Medulla oblongata (tissue), 1 donor: Measurements from ENCODE around the gene GNAT2.

Source experiments
- DNase-seq: peaks from one replicate; pipeline ENCODE4 v3.0.0-alpha.2; 2015; ENCODE audit errors: extremely low spot score

GNAT2 gene

DNA sequence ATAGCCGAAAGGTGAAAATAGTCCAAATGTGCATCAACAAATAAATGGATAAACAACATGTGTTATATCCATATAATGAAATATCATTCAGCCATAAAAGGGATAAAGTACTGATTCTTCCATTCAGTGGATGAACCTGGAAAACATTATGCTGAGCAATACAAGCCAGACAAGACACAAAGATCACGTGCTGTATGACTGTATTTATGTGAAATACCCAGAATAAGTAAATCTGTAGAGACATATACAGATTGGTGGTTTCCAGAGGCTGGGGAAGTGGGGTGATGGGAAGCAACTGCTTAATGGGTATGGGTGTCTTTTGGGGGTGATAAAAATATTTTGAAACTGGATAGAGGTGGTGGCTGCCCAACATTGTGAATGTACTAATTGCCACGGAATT is 23.2 kb upstream of the GNAT2 start:
- DNase-seq, result no peak

DNA sequence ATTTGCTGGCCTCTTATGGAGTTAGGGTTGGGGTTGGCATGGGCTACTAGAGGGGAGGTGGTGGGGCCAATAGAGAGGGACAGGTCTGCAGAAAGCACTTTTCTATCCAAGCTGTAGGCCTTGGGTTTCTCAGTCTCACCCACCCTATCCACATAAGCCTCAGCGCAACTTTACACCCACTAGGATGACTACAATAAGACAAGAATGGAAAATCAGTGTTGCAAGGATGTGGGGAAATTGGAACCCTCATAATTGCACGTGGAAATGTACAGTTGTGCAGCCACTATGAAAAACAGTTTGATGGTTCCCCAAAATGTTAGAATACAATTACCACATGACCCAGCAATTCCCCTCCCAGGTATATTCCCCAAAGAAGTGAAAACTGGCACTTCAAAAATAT is 22.4 kb upstream of the GNAT2 start:
- DNase-seq, result no peak

DNA sequence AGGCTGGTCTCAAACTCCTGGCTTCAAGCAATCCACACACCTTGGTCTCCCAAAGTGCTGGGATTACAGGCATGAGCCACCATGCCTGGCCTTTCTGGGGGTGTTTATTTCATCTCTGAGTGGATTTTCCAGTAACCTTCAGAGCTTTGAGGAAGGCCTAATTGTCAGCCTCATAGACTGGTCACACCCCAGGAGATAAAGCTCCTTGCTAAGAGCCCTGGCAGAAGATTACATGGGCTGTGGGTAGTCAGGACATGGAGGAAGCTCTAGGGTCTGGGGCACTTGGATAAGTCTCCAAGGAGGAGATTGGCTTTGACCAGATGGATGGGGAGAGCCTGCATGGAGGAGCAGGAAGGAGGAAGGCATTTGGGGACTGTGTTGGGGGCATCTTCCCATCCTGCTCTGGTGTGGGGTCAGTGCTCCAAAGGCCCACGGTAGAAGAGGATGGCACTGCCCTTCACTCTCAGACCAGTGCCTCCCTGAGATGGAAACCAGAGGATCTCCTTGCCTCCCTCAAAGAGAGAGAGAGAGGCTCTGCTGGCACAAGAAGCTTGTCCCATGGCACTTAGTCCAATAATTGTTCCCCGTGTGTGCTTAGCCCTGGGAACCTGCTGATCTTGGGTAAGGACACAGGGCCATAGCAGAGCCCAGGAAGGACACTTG is 21.8 kb upstream of the GNAT2 start:
- no peak for DNase-seq

DNA sequence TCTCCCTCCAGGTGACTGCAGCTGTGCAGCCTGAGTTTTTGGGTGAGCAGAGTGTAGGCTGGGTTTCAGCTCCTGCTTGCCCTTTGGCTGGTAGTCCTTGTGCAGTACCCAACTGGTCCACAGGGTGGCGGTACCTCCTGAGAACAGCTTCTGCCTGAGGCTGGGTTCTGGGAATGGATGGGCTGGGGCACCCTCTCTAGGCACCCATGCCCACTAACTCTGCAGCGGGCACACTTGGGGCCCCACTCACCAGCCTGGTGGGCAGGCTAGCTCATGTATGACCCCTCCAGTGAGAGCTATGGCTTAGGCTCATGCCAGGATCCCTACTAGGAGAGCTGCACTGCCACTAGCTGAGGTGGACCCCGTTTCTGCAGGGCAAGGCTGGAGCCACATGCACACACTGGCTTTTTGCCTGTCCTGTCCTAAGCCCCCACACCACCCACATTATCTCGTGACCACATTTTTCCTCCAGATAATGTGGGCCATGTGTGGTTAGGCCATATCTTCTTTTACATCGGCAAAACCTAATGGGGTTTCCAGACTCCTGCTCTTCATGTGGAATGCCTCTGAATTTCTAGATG is 21.0 kb upstream of the GNAT2 start:
- DNase-seq, result peak; percentile 86

DNA sequence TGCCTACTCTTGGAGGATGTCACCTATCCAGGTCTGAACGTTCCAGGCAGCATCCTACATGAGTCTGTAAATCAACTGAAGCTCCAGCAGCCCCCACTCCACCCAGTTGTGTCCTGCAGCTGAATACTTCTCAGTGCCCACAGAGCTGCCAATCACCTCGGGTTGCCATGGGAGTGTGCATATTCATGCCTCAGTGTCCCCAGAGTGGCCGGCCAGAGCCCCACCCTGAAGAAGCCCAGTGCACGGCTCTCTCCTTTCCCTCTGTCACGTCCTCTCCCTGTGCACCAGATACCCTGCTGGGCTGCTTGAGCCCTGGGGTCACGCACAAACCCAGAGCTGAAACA is 20.4 kb upstream of the GNAT2 start:
- DNase-seq, result no peak

DNA sequence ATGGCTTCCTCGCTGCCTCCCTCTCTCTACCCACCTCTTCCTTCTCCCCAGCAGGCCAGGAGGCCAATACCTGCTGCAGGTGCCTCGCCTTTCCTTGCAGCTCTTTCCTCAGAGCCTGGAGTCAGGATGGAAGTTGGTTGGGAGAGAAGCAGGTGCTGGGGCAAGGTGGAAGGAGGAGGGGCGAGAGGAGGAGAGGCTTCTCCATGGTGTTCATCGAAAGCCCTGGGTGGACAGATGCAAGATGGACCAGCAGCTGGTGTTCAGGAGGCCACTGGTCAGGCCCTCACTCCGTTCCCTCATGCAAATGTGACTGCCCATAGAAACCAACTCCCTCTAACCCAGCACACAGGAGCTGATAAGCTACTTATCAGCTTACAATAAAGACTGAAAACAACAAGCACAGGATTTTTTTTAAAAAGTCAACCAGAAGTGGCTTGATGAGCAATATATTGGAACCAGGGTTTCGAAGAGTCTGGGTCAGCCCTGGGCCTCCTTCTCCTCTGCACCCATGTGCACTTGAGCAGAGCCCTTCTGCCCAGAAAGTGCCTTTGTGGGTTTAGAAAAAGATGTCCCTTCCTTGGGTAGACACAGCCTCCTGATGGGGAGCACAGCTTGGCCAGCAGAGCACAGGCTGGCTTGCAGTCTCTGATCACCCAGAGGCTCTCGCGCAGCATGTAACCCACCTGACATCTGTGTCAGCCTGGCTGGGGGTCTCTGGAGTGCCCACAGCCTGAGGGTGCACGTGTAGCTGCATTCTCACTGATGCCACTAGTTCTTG is 19.8 kb upstream of the GNAT2 start:
- no peak for DNase-seq

DNA sequence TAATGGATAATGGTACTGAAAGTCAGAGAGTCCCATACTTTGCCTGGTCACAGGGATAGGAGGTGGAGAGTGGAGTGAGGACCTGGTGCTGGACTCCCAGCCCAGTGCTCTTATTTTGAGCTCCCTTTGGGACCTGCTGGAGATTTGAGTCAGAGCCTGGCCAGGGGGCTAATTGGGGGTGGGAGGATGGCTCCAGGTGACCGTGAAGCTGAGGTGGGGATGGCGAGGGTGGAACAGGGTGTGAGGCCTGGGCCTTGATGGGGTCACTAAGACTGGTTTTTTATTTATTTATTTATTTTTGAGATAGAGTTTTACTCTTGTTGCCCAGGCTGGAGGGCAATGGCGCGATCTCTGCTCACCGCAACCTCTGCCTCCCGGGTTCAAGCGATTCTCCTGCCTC is 18.0 kb upstream of the GNAT2 start:
- no peak for DNase-seq

DNA sequence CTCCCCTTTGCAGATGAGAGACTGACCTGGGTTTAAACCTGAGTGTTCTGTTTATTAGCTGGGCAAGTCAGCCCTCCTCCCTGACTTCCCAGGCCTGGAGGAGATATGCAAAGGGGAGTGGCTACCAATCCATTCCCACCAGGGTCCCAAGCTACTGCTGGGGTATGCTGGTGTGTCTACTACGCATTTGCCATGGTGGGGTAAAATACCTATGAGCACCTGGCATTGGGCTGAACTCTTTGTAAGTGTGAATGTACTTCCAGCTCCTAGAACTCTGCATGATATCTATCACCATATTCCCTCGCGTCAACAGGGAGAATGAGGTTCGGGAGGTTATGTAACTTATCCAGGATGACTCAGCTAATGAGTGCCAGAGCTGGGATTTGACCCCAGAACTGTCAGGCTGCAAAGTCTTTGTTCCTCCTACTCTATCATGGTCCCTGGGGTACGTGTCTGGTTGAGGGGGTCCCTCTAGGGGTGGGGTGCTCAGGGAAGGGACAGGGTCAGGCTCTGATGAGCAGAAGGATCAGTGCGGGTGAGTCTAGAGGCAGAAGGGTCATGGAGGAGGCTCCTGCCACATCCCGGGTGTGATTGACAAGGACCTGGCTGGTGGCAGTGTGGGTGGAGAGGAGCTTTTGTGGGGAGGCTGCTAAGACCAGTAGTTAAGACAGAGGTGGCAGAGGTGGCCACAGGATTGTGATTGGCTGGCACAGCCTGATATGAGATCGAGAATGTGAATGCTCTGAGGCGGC is 17.0 kb upstream of the GNAT2 start:
- DNase-seq, result no peak

DNA sequence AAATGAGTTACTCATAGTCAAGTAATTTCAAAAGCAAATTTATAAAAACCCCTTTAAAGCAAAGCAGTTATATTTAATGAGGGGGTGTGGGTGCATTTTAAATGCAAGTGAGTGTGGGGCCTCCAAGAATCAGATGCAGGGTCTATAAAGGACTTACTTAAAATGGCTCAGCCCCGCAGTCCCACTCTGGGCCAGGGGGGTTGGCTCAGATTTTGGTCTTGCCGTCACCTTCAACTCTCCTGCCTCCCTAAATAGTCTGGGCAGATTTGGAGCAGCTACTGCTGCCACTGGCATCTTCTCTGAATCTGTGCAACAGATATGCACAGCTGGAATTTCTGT is 16.4 kb upstream of the GNAT2 start:
- DNase-seq, result no peak

DNA sequence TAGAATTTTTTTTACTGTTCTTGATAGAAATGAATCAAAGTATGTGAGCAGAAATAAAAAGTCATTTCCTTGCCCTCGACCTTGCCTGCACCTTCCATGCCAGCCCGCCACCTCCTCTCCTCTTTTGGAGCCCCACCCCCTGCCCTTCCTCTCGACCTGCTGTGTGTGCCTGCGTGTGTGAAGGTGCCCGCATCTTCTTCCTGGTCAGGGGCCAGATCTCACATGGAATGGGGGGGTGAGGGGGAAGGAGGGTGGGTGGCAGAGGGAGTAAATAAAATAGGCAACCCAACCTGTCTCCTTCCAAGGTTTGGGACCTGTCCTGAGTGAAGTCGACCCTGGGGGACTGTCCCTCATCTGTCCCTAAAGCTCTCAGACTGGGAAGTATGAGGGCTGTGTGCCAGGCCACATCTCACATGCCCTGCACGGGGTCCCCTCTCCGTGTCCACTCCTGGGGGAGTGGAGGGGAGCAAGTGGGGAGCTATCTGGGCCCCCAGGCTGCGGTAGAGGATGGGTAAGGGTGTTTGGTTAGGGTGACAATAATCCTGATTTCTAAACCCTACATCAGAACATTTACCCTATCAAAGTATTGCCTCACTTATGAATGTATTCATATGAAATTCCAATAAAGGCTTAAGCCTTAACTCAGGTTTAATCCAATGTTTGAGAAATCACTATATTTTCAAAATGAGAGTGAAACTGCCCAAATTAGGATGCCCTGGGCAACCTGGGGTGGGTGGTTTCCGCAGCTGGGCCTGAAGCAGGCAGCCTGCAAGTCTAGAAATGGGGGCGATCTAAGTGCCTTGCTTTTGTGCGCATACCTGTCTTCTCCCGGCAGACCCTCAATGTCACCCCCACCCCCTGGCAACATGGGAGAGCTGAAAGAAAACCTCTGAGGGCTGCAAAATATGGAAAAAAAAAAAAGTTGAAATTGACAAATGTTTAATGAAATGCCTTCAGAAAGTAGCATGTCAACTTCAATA is 15.6 kb upstream of the GNAT2 start:
- DNase-seq, result no peak

DNA sequence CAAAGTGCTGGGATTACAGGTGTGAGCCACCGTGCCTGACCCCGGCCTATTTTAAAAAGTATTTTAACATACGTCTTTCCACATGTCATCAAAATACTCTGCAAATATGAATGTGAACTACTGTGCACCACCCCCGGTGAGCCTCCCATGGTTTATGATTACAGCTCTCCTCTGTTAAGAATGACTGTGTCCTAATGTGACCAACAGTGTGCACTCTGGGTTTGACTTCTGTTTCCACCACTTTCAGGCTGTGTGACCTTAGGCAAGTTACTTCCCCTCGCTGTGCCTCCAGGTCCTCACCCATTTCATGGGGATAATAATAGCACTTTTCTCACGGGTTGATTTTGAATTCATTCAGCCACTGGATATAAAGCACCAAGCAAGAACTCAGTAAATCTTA is 14.9 kb upstream of the GNAT2 start:
- DNase-seq, result no peak

DNA sequence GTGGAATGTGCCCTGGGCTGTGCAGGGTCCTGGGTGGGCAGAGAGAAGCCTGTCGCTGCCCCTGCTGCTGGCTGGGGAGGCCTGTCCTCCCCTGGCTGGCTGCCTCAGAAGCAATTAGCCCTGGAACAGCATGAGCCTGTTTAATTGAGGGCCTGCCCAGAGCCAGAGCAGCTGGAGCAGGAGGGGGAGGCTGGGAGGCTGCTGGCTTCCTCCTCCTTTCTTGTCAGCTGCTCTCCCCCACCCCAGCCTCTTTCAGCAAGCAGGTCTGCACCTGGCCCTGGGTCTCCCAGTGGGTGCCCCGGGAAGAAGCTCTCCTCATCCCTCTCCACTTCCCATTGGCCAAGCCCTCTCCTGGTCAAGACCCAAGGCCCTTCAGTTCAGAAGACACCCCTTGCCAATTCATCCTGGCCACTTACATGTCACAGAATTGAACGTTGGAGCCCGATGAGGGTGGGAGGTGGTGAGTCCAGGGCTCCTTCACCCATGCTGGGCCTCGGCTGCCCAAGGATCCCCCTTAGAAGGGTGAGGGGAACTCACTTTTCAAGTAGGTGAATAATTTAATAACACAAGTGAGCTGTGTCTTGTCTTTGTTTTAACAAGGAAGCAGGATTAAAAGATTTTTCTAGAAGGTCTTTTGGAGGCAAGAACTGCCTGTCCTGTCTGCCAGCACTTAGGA is 13.4 kb upstream of the GNAT2 start:
- DNase-seq, result peak; percentile 81

DNA sequence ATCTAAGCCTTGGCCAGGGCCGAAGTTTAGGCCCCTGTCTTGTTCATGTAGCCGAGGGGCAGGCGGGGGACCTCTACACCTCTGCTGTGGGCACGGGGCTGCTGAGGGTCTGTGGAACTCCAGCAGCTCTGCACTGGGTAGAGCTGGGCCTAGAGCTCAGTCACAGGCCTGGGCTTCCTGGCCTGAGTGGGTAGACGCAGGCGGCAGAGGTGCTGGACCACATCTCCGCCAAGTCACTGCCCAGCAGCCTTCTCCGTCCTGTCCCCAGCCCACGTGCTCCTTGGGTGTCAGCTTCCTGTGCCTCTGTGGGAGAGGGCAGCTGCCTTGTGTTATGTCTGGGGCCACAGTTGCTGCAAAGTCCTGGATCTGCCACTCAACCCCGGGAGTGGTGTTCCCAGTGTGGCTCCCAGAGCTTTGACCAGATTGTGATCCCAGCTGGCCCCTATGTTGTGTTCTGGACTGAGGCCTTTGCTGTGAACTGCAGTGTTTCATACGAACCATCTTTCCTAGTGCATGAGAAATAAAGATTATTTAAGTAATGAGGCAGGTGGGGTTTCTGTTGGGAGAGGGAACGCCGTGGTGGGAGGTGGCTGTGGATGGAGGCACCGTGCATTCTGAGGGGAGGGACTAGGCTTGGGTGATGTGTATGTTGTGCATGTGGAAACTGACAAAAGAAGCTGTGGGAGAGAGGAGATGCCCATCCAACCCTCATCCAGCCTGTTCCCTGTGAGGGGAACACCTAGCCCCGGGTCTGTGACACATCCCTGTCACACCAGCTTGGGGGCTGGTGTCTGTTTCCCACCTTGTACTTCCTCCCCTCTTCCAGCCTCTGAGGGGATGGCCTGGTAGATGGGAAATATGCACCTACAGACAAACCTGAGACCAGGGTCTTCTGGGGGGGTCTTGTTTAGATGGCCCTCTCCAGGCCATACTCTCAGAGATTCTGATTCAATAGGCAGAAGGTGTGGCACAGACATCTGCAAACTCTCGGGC is 12.4 kb upstream of the GNAT2 start:
- no peak for DNase-seq

DNA sequence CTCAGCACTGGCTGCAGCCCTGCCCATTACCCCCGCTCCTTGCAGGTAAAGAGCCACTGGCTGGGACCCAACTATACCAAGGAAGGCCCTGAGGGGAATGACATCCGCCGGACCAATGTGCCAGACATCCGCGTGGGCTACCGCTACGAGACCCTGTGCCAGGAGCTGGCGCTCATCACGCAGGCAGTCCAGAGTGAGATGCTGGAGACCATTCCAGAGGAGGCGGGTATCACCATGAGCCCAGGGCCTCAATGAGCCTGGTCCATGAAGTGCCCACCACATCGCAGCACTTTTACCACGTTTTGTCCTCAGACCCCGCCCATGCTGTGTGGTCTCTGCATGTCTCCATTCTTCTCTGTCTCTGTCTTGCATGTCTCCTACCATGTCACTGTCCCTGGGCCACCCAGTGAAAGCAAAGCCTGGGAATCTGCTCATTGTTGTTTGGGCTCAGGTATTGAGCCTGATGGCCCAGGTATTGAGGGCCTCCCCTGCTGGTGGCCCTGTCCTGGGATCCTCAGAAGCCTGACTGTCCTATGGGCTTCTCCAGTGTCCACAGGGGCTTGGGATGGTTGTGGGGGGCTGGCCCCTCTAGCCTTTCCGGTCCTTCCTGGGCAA is 11.6 kb upstream of the GNAT2 start:
- no peak for DNase-seq

DNA sequence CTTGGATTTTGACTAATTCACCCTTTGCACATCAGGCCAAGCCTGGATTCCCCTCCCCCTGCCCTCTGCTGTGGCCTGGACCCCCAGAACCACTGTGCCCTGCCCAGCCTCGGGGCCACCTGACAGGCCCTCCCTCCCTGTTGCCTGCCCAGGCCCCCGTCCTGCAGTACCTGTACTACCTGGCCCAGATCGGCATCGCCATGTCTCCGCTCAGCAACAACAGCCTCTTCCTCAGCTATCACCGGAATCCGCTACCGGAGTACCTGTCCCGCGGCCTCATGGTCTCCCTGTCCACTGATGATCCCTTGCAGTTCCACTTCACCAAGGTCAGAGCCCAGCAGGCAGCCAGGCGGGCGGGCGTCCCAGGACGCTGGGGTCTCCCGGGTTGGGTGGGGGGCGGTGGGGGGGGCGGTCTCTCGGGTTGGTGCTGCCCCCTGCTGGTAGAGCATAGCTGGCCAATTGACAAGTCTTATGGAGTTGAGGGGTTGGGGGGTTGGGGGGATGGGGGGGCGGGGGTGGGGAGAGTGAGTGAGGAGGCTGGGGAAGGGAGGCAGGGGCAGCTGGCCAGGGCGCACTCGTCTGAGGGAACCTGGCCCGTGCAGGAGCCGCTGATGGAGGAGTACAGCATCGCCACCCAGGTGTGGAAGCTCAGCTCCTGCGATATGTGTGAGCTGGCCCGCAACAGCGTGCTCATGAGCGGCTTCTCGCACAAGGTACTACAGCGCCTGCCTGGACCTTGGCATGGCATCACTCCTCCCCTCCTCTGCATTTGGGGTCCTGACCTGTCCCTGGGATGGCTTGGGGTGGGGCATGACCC is 10.9 kb upstream of the GNAT2 start:
- no peak for DNase-seq

DNA sequence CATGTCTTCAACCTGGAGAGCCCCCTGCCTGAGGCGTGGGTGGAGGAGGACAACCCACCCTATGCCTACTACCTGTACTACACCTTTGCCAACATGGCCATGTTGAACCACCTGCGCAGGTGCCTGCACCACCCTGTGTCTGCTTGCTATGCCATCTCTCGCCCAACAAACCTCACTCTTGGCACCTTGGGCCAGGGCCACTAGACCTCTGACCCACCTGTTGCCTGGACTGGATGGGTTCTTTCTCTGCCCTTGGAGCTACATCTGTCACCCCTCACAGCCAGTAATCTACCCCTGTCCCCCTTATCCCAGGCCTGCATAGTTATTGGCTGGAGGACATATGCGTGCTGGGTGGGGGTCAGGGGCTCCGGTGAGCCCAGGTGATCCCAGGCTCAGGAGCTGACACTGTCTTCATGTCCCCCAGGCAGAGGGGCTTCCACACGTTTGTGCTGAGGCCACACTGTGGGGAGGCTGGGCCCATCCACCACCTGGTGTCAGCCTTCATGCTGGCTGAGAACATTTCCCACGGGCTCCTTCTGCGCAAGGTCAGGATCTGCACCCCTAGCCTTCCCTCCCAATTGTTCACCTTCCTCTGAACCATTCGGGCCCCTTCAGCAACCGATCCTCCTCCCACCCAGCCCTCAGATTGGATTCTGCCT is 10.1 kb upstream of the GNAT2 start:
- DNase-seq, result no peak

DNA sequence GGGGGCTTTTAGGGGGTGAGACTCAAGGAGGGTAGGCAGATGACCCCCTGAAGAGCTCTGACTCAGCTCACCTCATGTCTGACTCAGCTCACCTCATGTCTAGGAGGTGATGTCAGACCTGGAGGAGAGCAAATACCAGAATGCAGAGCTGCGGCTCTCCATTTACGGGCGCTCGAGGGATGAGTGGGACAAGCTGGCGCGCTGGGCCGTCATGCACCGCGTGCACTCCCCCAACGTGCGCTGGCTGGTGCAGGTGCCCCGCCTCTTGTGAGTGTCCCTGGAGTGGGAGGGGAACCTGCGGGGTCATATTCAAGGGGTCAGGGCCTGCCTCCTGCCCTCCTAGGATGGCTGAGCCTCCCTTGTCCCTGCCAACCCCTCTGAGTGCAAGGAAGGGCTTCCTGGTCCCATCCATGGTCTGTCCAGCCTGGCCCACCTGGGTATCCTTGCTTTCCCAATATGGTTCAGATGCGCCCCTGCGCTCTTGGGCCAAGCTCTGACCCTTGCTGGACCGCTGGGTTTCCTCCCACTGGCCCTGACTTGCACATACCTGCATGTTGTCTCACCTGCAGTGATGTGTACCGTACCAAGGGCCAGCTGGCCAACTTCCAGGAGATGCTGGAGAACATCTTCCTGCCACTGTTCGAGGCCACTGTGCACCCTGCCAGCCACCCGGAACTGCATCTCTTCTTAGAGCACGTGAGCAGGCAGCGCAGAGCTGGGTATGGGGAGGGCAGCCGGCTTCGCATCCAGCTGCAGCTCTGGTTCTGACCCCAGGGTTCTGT is 9.3 kb upstream of the GNAT2 start:
- DNase-seq, result no peak
